Activated T-helper 2 cell treated with anti-CD3 and anti-CD28 coated beads, Interferon-gamma antibody, Interleukin-2, Interleukin-4, amounts not matched to agents 10 μg/mL and 5 μg/mL and 100 μg/mL, durations not matched to agents 14 hours and 24 hours and 36 hours (primary cell): ENCODE data around the gene PSMD2. TPM values are rescaled to one million over a fixed set of nuclear protein-coding genes. Genes with fewer than 3 reads are reported as not detected.

Experiments used
- DNase-seq: peaks from one replicate; pipeline ENCODE4 v3.0.0; 2021; ENCODE audit warnings: low spot score
- H3K27ac Mint-ChIP-seq: one replicate; pipeline ENCODE4 v1.8.0; 2021; ENCODE audit warnings: mixed read lengths
- H3K27me3 Mint-ChIP-seq: one replicate; pipeline ENCODE4 v1.8.0; 2021; ENCODE audit warnings: low read depth, mixed read lengths
- H3K36me3 Mint-ChIP-seq: one replicate; pipeline ENCODE4 v1.8.0; 2021; ENCODE audit warnings: low read depth, mixed read lengths
- H3K4me1 Mint-ChIP-seq: one replicate; pipeline ENCODE4 v1.8.0; 2021; ENCODE audit warnings: low read depth, mixed read lengths
- H3K4me3 Mint-ChIP-seq: one replicate; pipeline ENCODE4 v1.8.0; 2021; ENCODE audit warnings: low read depth, mild to moderate bottlenecking, moderate library complexity, mixed read lengths
- H3K9me3 Mint-ChIP-seq: one replicate; pipeline ENCODE4 v1.8.0; 2021; ENCODE audit warnings: mixed read lengths
- intact Hi-C: fragments of 100-400 bp; cut with micrococcal nuclease; formaldehyde crosslinking; loops from one replicate; pipeline ENCODE4 v1.15.1; 2023
- total RNA-seq: library from RNA; stranded (reverse); gene quantifications from 2 replicates; pipeline ENCODE4 v1.2.3, GENCODE V29; 2022

PSMD2 gene
- total RNA-seq, 1 donor from 2014 or later = 275 TPM

- H3K4me1 Mint-ChIP-seq = peaks cover 24% of the 10 kb centered on the region
- peak overlapping the region; percentile 87 for H3K4me3 Mint-ChIP-seq
- H3K27ac Mint-ChIP-seq = peak overlapping the region; percentile 86
- no peaks in the 10 kb centered on the region for H3K9me3 Mint-ChIP-seq
- H3K36me3 Mint-ChIP-seq = peaks cover 43% of the 10 kb centered on the region
- no peaks in the 10 kb centered on the region for H3K27me3 Mint-ChIP-seq
- intact Hi-C loops = loop anchor here (1.0 to 2.0 kb wide), 4 partner anchors 16 to 66 kb away; partner anchors contain the start of genes EEF1AKMT4 and PSMD2
- DNase-seq = peak; percentile 62
These were observed 15.9 kb downstream of the PSMD2 start for GRCh38 chr3:184314700-184315542.

GRCh38 chr3:184315543-184315867 lies 16.5 kb downstream of the PSMD2 start:
- Mint-ChIP-seq H3K27me3 (no peaks in the 10 kb centered on the region), H3K4me3 (peak overlapping the region; percentile 87), H3K36me3 (peaks cover 47% of the 10 kb centered on the region), H3K9me3 (no peaks in the 10 kb centered on the region), H3K27ac (peak overlapping the region; percentile 86), H3K4me1 (peaks cover 24% of the 10 kb centered on the region)
- intact Hi-C loops = loop anchor here (2.0 kb wide), 1 partner anchor 19 kb away; no protein-coding TSS in a partner anchor
- no peak for DNase-seq

GRCh38 chr3:184315871-184316661 lies 17.0 kb downstream of the PSMD2 start:
- Mint-ChIP-seq H3K9me3 (no peaks in the 10 kb centered on the region), H3K36me3 (peaks cover 52% of the 10 kb centered on the region), H3K4me3 (peak overlapping the region; percentile 87), H3K27me3 (no peaks in the 10 kb centered on the region), H3K4me1 (peaks cover 25% of the 10 kb centered on the region), H3K27ac (peak overlapping the region; percentile 86)
- intact Hi-C loops = loop anchor here (2.0 kb wide), 1 partner anchor 19 kb away; no protein-coding TSS in a partner anchor
- no peak for DNase-seq

- Mint-ChIP-seq H3K27me3 (no peaks in the 10 kb centered on the region), H3K36me3 (peaks cover 60% of the 10 kb centered on the region), H3K27ac (peak overlapping the region; percentile 86), H3K4me1 (peaks cover 25% of the 10 kb centered on the region), H3K9me3 (no peaks in the 10 kb centered on the region), H3K4me3 (peak overlapping the region; percentile 87)
- intact Hi-C loops = no loop called here
- DNase-seq = no peak
These were observed 17.8 kb downstream of the PSMD2 start for GRCh38 chr3:184316792-184317191.

- Mint-ChIP-seq H3K27ac (peak overlapping the region; percentile 29), H3K4me3 (peak overlapping the region; percentile 87), H3K9me3 (no peaks in the 10 kb centered on the region), H3K4me1 (peaks cover 25% of the 10 kb centered on the region), H3K36me3 (peaks cover 64% of the 10 kb centered on the region), H3K27me3 (no peaks in the 10 kb centered on the region)
- no peak for DNase-seq
- intact Hi-C loops = no loop called here
These were observed 18.2 kb downstream of the PSMD2 start for GRCh38 chr3:184317201-184317600.

GRCh38 chr3:184320104-184320445 lies 21.0 kb downstream of the PSMD2 start:
- DNase-seq = no peak
- Mint-ChIP-seq H3K4me1 (peaks cover 30% of the 10 kb centered on the region), H3K27ac (no peak overlapping the region), H3K9me3 (no peaks in the 10 kb centered on the region), H3K4me3 (no peak overlapping the region), H3K27me3 (no peaks in the 10 kb centered on the region), H3K36me3 (peaks cover 93% of the 10 kb centered on the region)
- intact Hi-C loops = no loop called here

- Mint-ChIP-seq H3K36me3 (peaks cover 95% of the 10 kb centered on the region), H3K9me3 (no peaks in the 10 kb centered on the region), H3K27me3 (no peaks in the 10 kb centered on the region), H3K27ac (no peak overlapping the region), H3K4me1 (peaks cover 30% of the 10 kb centered on the region), H3K4me3 (no peak overlapping the region)
- no peak for DNase-seq
- intact Hi-C loops = no loop called here
These were observed 22.6 kb downstream of the PSMD2 start for GRCh38 chr3:184321666-184322065.

GRCh38 chr3:184322731-184323487 lies 23.9 kb downstream of the PSMD2 start:
- H3K4me3 Mint-ChIP-seq = no peak overlapping the region
- H3K27me3 Mint-ChIP-seq = no peaks in the 10 kb centered on the region
- peaks cover 19% of the 10 kb centered on the region for H3K4me1 Mint-ChIP-seq
- DNase-seq = no peak
- intact Hi-C loops = no loop called here
- peaks cover 95% of the 10 kb centered on the region for H3K36me3 Mint-ChIP-seq
- H3K27ac Mint-ChIP-seq = no peak overlapping the region
- no peaks in the 10 kb centered on the region for H3K9me3 Mint-ChIP-seq

GRCh38 chr3:184323696-184324095 lies 24.7 kb downstream of the PSMD2 start:
- no peaks in the 10 kb centered on the region for H3K9me3 Mint-ChIP-seq
- intact Hi-C loops = no loop called here
- H3K27ac Mint-ChIP-seq = no peak overlapping the region
- peaks cover 20% of the 10 kb centered on the region for H3K4me1 Mint-ChIP-seq
- no peaks in the 10 kb centered on the region for H3K27me3 Mint-ChIP-seq
- no peak overlapping the region for H3K4me3 Mint-ChIP-seq
- peaks cover 99% of the 10 kb centered on the region for H3K36me3 Mint-ChIP-seq
- no peak for DNase-seq

GRCh38 chr3:184325269-184325668 lies 26.2 kb downstream of the PSMD2 start:
- H3K27me3 Mint-ChIP-seq = no peaks in the 10 kb centered on the region
- intact Hi-C loops = no loop called here
- peaks cover 98% of the 10 kb centered on the region for H3K36me3 Mint-ChIP-seq
- H3K4me3 Mint-ChIP-seq = no peak overlapping the region
- DNase-seq = no peak
- H3K9me3 Mint-ChIP-seq = no peaks in the 10 kb centered on the region
- H3K27ac Mint-ChIP-seq = peak overlapping the region; percentile 64
- peaks cover 17% of the 10 kb centered on the region for H3K4me1 Mint-ChIP-seq

GRCh38 chr3:184325715-184326369 lies 26.8 kb downstream of the PSMD2 start:
- H3K27me3 Mint-ChIP-seq = no peaks in the 10 kb centered on the region
- intact Hi-C loops = no loop called here
- H3K9me3 Mint-ChIP-seq = no peaks in the 10 kb centered on the region
- H3K36me3 Mint-ChIP-seq = peaks cover 97% of the 10 kb centered on the region
- H3K4me3 Mint-ChIP-seq = no peak overlapping the region
- H3K4me1 Mint-ChIP-seq = peaks cover 17% of the 10 kb centered on the region
- DNase-seq = no peak
- peak overlapping the region; percentile 59 for H3K27ac Mint-ChIP-seq

GRCh38 chr3:184327171-184327570 lies 28.1 kb downstream of the PSMD2 start:
- Mint-ChIP-seq H3K4me1 (peaks cover 17% of the 10 kb centered on the region), H3K36me3 (peaks cover 97% of the 10 kb centered on the region), H3K4me3 (no peak overlapping the region), H3K9me3 (no peaks in the 10 kb centered on the region), H3K27ac (no peak overlapping the region), H3K27me3 (no peaks in the 10 kb centered on the region)
- intact Hi-C loops = no loop called here
- DNase-seq = no peak
